Ishikawa (cell line): ENCODE results near the gene ITGA11.

Source experiments
- CEBPB ChIP-seq: IDR thresholded peaks from 2 replicates; pipeline ENCODE4 v1.6.1; 2012
- EP300 ChIP-seq: IDR thresholded peaks from 2 replicates; pipeline ENCODE4 v1.6.1; 2012; ENCODE audit warnings: borderline replicate concordance
- YY1 ChIP-seq: IDR thresholded peaks from 2 replicates; pipeline ENCODE4 v1.6.1; 2012; ENCODE audit warnings: low read depth
- TF ChIP-seq, protein P1 (sequence below): IDR thresholded peaks from 2 replicates; pipeline ENCODE4 v1.6.1; 2012
- TF ChIP-seq, protein P2 (sequence below): IDR thresholded peaks from 2 replicates; pipeline ENCODE4 v1.6.1; 2012; ENCODE audit warnings: low read depth, mild to moderate bottlenecking

DNA sequence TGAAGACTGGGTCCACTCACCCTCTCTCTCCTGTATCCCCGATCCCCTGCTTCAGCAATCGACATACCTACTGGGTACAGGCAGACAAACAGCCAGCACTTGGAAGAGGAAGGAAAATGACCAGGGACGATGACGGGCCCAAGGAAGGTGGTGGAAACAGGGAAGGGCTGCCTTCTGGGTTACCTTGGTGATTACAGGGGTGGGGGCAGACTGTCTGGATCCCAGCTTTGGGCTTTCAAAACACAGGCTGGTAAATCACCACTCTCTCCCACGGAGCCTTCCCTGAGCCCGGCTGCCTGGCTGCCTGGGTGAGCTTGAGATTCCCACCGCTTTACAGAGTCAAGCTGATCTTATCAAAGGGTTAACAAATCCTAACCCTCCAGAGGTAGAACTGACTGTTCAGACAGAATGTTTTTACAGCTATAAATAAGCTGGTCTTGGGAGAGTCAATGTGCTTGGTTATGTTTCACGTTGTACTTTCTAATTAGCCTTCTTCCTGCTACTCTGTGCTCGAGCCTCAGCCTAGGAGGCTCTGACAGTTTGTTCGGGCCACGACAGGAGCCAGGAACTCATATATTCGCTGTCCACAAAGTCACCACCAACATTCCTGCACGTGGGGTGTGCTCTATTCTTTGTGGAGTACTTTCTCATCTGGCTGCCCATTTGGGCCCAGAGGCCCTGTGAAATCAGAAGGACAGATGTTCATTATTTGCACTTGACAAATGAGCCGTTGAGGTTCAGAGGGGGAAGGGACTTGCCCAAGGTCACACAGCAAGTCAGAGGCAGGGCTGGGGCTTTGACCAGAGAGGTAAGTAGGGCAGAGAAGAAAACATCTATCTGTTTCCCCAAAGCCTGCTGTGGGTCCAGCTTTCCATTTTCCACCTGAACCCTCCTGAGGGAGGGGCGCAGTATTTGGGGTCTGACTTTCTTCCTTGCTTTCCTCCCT is 91.0 kb downstream of the ITGA11 start:
- TF ChIP-seq YY1 (no peak), EP300 (no peak), CEBPB (no peak)
- TF ChIP-seq, protein P1, sequence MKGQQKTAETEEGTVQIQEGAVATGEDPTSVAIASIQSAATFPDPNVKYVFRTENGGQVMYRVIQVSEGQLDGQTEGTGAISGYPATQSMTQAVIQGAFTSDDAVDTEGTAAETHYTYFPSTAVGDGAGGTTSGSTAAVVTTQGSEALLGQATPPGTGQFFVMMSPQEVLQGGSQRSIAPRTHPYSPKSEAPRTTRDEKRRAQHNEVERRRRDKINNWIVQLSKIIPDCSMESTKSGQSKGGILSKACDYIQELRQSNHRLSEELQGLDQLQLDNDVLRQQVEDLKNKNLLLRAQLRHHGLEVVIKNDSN = no peak
- TF ChIP-seq, protein P2, sequence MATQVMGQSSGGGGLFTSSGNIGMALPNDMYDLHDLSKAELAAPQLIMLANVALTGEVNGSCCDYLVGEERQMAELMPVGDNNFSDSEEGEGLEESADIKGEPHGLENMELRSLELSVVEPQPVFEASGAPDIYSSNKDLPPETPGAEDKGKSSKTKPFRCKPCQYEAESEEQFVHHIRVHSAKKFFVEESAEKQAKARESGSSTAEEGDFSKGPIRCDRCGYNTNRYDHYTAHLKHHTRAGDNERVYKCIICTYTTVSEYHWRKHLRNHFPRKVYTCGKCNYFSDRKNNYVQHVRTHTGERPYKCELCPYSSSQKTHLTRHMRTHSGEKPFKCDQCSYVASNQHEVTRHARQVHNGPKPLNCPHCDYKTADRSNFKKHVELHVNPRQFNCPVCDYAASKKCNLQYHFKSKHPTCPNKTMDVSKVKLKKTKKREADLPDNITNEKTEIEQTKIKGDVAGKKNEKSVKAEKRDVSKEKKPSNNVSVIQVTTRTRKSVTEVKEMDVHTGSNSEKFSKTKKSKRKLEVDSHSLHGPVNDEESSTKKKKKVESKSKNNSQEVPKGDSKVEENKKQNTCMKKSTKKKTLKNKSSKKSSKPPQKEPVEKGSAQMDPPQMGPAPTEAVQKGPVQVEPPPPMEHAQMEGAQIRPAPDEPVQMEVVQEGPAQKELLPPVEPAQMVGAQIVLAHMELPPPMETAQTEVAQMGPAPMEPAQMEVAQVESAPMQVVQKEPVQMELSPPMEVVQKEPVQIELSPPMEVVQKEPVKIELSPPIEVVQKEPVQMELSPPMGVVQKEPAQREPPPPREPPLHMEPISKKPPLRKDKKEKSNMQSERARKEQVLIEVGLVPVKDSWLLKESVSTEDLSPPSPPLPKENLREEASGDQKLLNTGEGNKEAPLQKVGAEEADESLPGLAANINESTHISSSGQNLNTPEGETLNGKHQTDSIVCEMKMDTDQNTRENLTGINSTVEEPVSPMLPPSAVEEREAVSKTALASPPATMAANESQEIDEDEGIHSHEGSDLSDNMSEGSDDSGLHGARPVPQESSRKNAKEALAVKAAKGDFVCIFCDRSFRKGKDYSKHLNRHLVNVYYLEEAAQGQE = no peak
